ENCODE results near the gene SCN1A. TPM values are rescaled to one million over a fixed set of nuclear protein-coding genes. Genes with fewer than 3 reads are reported as not detected.

The SCN1A gene
- total RNA-seq, 2 donors from 2014 or later, result not detected

DNA sequence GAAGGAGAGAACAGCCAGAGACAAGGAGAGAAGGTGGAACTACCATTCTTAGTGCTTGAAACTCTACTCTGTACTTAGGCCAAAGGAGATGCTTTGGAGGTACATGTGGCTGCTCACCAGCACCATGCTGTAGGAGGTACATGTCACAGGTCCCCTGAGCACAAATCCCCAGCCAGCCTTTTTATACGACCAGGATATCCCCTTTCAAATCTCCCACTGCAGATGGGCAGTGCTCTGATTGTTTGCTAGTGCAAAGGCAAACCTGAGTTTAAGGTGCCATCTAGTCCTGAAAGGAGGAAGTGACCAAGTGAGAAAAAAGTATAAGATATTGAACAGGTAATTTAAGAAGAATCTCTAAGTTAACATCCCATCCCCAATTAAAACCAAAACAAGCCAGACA, 157.2 kb downstream of the SCN1A start:
- no peak overlapping the region for H3K27ac ChIP-seq
- H3K36me3 ChIP-seq, result no peaks in the 10 kb centered on the region
- no peaks in the 10 kb centered on the region for H3K27me3 ChIP-seq (replicated peaks; ENCODE audit: insufficient read depth)
- H3K4me3 ChIP-seq, result no peak overlapping the region
- DNase-seq (ENCODE audit: low spot score), result no peak
- TF ChIP-seq CTCF (IDR thresholded peaks at IDR 0.05), result no peak
- H3K9me3 ChIP-seq, result no peaks in the 10 kb centered on the region
- no peaks in the 10 kb centered on the region for H3K4me1 ChIP-seq (ENCODE audit: control insufficient read depth in 1 of 2, low read depth in 2 of 2)
- no peak for ATAC-seq (ENCODE audit: insufficient number of reproducible peaks, low FRiP score, low read depth)

- Histone ChIP-seq H3K27me3 (replicated peaks; ENCODE audit: insufficient read depth) (no peaks in the 10 kb centered on the region), H3K9me3 (no peaks in the 10 kb centered on the region), H3K36me3 (no peaks in the 10 kb centered on the region), H3K4me1 (ENCODE audit: control insufficient read depth in 1 of 2, low read depth in 2 of 2) (no peaks in the 10 kb centered on the region), H3K27ac (no peak overlapping the region), H3K4me3 (no peak overlapping the region)
- no peak for TF ChIP-seq CTCF (IDR thresholded peaks at IDR 0.05)
- ATAC-seq (ENCODE audit: insufficient number of reproducible peaks, low FRiP score, low read depth) (no peak), DNase-seq (ENCODE audit: low spot score) (no peak)
These were observed 158.6 kb downstream of the SCN1A start for GRCh38 chr2:165969227-165969626.

- H3K27ac ChIP-seq, result no peak overlapping the region
- H3K27me3 ChIP-seq (replicated peaks; ENCODE audit: insufficient read depth), result no peaks in the 10 kb centered on the region
- no peaks in the 10 kb centered on the region for H3K36me3 ChIP-seq
- H3K4me1 ChIP-seq (ENCODE audit: control insufficient read depth in 1 of 2, low read depth in 2 of 2), result no peaks in the 10 kb centered on the region
- no peak for TF ChIP-seq CTCF (IDR thresholded peaks at IDR 0.05)
- ATAC-seq (ENCODE audit: insufficient number of reproducible peaks, low FRiP score, low read depth) (no peak), DNase-seq (ENCODE audit: low spot score) (no peak)
- no peaks in the 10 kb centered on the region for H3K9me3 ChIP-seq
- H3K4me3 ChIP-seq, result no peak overlapping the region
These were observed 160.1 kb downstream of the SCN1A start for GRCh38 chr2:165967746-165968145.

DNA sequence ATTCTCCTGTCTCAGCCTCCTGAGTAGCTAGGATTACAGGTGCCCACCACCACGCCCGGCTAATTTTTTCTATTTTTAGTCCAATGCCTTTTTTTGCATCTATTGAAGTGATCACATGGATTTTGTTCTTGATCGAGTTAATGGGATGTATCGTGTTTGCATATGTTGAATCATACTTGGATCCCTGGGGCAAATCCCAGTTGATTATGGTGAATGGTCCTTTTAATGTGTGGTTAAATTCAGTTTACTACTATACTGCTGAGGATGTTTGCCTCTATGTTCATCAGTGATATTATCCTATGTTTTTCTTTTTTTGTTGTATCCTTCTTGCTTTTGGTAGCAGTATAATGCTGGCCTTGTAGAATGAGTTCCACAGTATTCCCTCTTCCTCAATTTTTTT, 166.0 kb downstream of the SCN1A start:
- Histone ChIP-seq H3K9me3 (no peaks in the 10 kb centered on the region), H3K4me3 (no peak overlapping the region), H3K27ac (no peak overlapping the region), H3K36me3 (no peaks in the 10 kb centered on the region), H3K27me3 (replicated peaks; ENCODE audit: insufficient read depth) (no peaks in the 10 kb centered on the region), H3K4me1 (ENCODE audit: control insufficient read depth in 1 of 2, low read depth in 2 of 2) (no peaks in the 10 kb centered on the region)
- no peak for ATAC-seq (ENCODE audit: insufficient number of reproducible peaks, low FRiP score, low read depth)
- no peak for DNase-seq (ENCODE audit: low spot score)
- TF ChIP-seq CTCF (IDR thresholded peaks at IDR 0.05), result no peak

- Histone ChIP-seq H3K4me3 (no peak overlapping the region), H3K27ac (no peak overlapping the region), H3K27me3 (replicated peaks; ENCODE audit: insufficient read depth) (no peaks in the 10 kb centered on the region), H3K4me1 (ENCODE audit: control insufficient read depth in 1 of 2, low read depth in 2 of 2) (peaks cover 2 to 9% of the 10 kb centered on the region in 2 donors), H3K9me3 (no peaks in the 10 kb centered on the region), H3K36me3 (no peaks in the 10 kb centered on the region)
- TF ChIP-seq CTCF (IDR thresholded peaks at IDR 0.05), result no peak
- DNase-seq (ENCODE audit: low spot score), result no peak
- ATAC-seq (ENCODE audit: insufficient number of reproducible peaks, low FRiP score, low read depth), result no peak
These were observed 168.4 kb downstream of the SCN1A start for GRCh38 chr2:165959371-165959770.

Measured in thoracic aorta (tissue), 2 donors.